HepG2 (cell line): ENCODE results near the gene ARHGAP35. TPM values are rescaled to one million over a fixed set of nuclear protein-coding genes. Genes with fewer than 3 reads are reported as not detected.

Experiments used
- AGO2 ChIP-seq: fragments of 200-400 bp; formaldehyde crosslinking; optimal IDR thresholded peaks from 2 replicates; pipeline ENCODE3; 2017; ENCODE audit warnings: mild to moderate bottlenecking, low read depth, low read length, moderate library complexity
- ARID2 ChIP-seq: sonication (generic); formaldehyde crosslinking; IDR thresholded peaks from 2 replicates; pipeline ENCODE4 v1.8.1; 2022; ENCODE audit warnings: mild to moderate bottlenecking, missing genetic modification reagents, borderline replicate concordance
- ARNTL ChIP-seq: sonication (generic); formaldehyde crosslinking; IDR thresholded peaks from 2 replicates; pipeline ENCODE4 v1.4.0; 2020; ENCODE audit warnings: mild to moderate bottlenecking, missing genetic modification reagents
- BCL6 ChIP-seq: IDR thresholded peaks from 2 replicates; pipeline ENCODE4 v1.6.1; 2016; ENCODE audit warnings: missing genetic modification reagents, missing compliant biosample characterization
- BORCS8-MEF2B ChIP-seq: sonication (generic); formaldehyde crosslinking; IDR thresholded peaks from 2 replicates; pipeline ENCODE4 v1.8.0; 2022; ENCODE audit warnings: mild to moderate bottlenecking, missing genetic modification reagents
- CHD4 ChIP-seq: fragments of 200-600 bp; sonication (generic); IDR thresholded peaks from 2 replicates; pipeline ENCODE4 v1.7.0; 2017; ENCODE audit warnings: mild to moderate bottlenecking, low read length, borderline replicate concordance
- CREB3 ChIP-seq: sonication (generic); formaldehyde crosslinking; IDR thresholded peaks from 2 replicates; pipeline ENCODE4 v1.5.0; 2020; ENCODE audit warnings: missing genetic modification reagents
- HNF4A ChIP-seq: sonication (generic); formaldehyde crosslinking; IDR thresholded peaks from 2 replicates; pipeline ENCODE4 v1.4.0; 2020; ENCODE audit warnings: missing genetic modification reagents
- POGZ ChIP-seq: sonication (generic); formaldehyde crosslinking; IDR thresholded peaks from 2 replicates; pipeline ENCODE4 v1.4.0; 2020; ENCODE audit warnings: mild to moderate bottlenecking, missing genetic modification reagents
- RBM39 ChIP-seq: fragments of 200-400 bp; formaldehyde crosslinking; IDR thresholded peaks from one replicate; pipeline ENCODE4 v1.6.1; 2018; ENCODE audit warnings: antibody characterized with exemption, mild to moderate bottlenecking, low read depth, low read length; ENCODE audit not compliant: poor library complexity, severe bottlenecking
- SIX1 ChIP-seq: sonication (generic); formaldehyde crosslinking; IDR thresholded peaks from 2 replicates; pipeline ENCODE4 v1.4.0; 2020; ENCODE audit warnings: missing genetic modification reagents, borderline replicate concordance
- ZFP41 ChIP-seq: sonication (generic); formaldehyde crosslinking; IDR thresholded peaks from 2 replicates; pipeline ENCODE4 v1.4.0; 2020; ENCODE audit warnings: mild to moderate bottlenecking, missing genetic modification reagents, borderline replicate concordance
- ZKSCAN5 ChIP-seq: sonication (generic); formaldehyde crosslinking; IDR thresholded peaks from 2 replicates; pipeline ENCODE4 v1.5.1; 2020; ENCODE audit warnings: mild to moderate bottlenecking, missing genetic modification reagents
- ZNF136 ChIP-seq: sonication (generic); formaldehyde crosslinking; IDR thresholded peaks from 2 replicates; pipeline ENCODE4 v1.8.1; 2022; ENCODE audit warnings: low read depth, mild to moderate bottlenecking, moderate library complexity, missing genetic modification reagents
- ZNF138 ChIP-seq: sonication (generic); formaldehyde crosslinking; IDR thresholded peaks from 2 replicates; pipeline ENCODE4 v1.5.0; 2020; ENCODE audit warnings: mild to moderate bottlenecking, low read depth, missing genetic modification reagents
- ZNF230 ChIP-seq: sonication (generic); formaldehyde crosslinking; IDR thresholded peaks from 2 replicates; pipeline ENCODE4 v1.4.0; 2020; ENCODE audit warnings: mild to moderate bottlenecking, missing genetic modification reagents
- ZNF333 ChIP-seq: sonication (generic); formaldehyde crosslinking; IDR thresholded peaks from 2 replicates; pipeline ENCODE4 v1.4.0; 2020; ENCODE audit warnings: mild to moderate bottlenecking, missing genetic modification reagents, borderline replicate concordance
- ZNF34 ChIP-seq: sonication (generic); formaldehyde crosslinking; IDR thresholded peaks from 2 replicates; pipeline ENCODE4 v1.4.0; 2020; ENCODE audit warnings: mild to moderate bottlenecking, missing genetic modification reagents, borderline replicate concordance
- ZNF430 ChIP-seq: sonication (generic); formaldehyde crosslinking; IDR thresholded peaks from 2 replicates; pipeline ENCODE4 v1.9.0; 2021; ENCODE audit warnings: mild to moderate bottlenecking, missing genetic modification reagents
- ZNF552 ChIP-seq: sonication (generic); formaldehyde crosslinking; IDR thresholded peaks from 2 replicates; pipeline ENCODE4 v1.9.0; 2022; ENCODE audit warnings: missing genetic modification reagents, mild to moderate bottlenecking, borderline replicate concordance
- ZNF570 ChIP-seq: sonication (generic); formaldehyde crosslinking; IDR thresholded peaks from 2 replicates; pipeline ENCODE4 v1.4.0; 2020; ENCODE audit warnings: mild to moderate bottlenecking, missing genetic modification reagents, borderline replicate concordance
- ZSCAN5A ChIP-seq: sonication (generic); formaldehyde crosslinking; IDR thresholded peaks from 2 replicates; pipeline ENCODE4 v1.8.0; 2022; ENCODE audit warnings: mild to moderate bottlenecking, missing genetic modification reagents, borderline replicate concordance
- polyA plus RNA-seq, 8 experiments: library from polyadenylated mRNA; depleted of rRNA in 3 of 8; stranded (reverse) in 7 of 8; unstranded in 1 of 8; fragments of >200 nt; fragmentation: Illumina TruSeq in 4 of 8; extraction: Trizol in 4 of 8; gene quantifications; 2 replicates each; pipeline versions ENCODE4 v1.2.1 to v1.2.3, GENCODE V29; 2011 to 2016; ENCODE audit warnings: low read depth in 4 of 8, missing spikeins in 1 of 8, mixed read lengths in 1 of 8; ENCODE audit not compliant: insufficient read depth in 1 of 8
- total RNA-seq, 5 experiments: library from RNA; depleted of rRNA; stranded (reverse); fragments of >200 nt; fragmentation: Illumina TruSeq; extraction: Trizol; gene quantifications; 2 replicates each; pipeline ENCODE4 v1.2.3, GENCODE V29; 2016; ENCODE audit warnings: low read depth in 1 of 5
- TF ChIP-seq, protein P1 (sequence below): fragments of 450-650 bp; IDR thresholded peaks from 2 replicates; pipeline ENCODE4 v1.6.1; 2017; ENCODE audit warnings: mild to moderate bottlenecking

Gene ARHGAP35
- total and polyA plus RNA-seq, 2 of the 13 experiments (the other 11 are each of a cell fraction or from before 2014, with no cell fraction given) = 30.1 to 30.2 TPM

GRCh38 chr19:46850228-46851203 is 10.3 kb upstream of the ARHGAP35 start, which contains the start of gene AP2S1 (continued):
- TF ChIP-seq, protein P1, sequence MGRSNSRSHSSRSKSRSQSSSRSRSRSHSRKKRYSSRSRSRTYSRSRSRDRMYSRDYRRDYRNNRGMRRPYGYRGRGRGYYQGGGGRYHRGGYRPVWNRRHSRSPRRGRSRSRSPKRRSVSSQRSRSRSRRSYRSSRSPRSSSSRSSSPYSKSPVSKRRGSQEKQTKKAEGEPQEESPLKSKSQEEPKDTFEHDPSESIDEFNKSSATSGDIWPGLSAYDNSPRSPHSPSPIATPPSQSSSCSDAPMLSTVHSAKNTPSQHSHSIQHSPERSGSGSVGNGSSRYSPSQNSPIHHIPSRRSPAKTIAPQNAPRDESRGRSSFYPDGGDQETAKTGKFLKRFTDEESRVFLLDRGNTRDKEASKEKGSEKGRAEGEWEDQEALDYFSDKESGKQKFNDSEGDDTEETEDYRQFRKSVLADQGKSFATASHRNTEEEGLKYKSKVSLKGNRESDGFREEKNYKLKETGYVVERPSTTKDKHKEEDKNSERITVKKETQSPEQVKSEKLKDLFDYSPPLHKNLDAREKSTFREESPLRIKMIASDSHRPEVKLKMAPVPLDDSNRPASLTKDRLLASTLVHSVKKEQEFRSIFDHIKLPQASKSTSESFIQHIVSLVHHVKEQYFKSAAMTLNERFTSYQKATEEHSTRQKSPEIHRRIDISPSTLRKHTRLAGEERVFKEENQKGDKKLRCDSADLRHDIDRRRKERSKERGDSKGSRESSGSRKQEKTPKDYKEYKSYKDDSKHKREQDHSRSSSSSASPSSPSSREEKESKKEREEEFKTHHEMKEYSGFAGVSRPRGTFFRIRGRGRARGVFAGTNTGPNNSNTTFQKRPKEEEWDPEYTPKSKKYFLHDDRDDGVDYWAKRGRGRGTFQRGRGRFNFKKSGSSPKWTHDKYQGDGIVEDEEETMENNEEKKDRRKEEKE = no peak
- no peak for TF ChIP-seq ZFP41
- no peak for TF ChIP-seq CHD4
- TF ChIP-seq HNF4A (CRISPR knock-in tag) = peak; percentile 27; the same call in 1 of the 2 replicates
- TF ChIP-seq ZNF333 (CRISPR knock-in tag) = no peak
- TF ChIP-seq CREB3 (CRISPR knock-in tag) = no peak
- TF ChIP-seq ZNF230 (CRISPR knock-in tag) = no peak
- no peak for TF ChIP-seq ZNF138 (CRISPR knock-in tag)
- no peak for TF ChIP-seq ZNF570 (CRISPR knock-in tag)
- TF ChIP-seq BCL6 (CRISPR knock-in tag) = no peak
- peak; percentile 77; the same call in 1 of the 2 replicates for TF ChIP-seq BORCS8-MEF2B
- no peak for TF ChIP-seq ZNF34
- 0 out of 2 replicates have a peak, but pooled peaks have one; percentile 33 for TF ChIP-seq ZKSCAN5
- TF ChIP-seq ZNF430 (CRISPR knock-in tag) = peak; percentile 55; the same call in 1 of the 2 replicates
- no peak; the same call in 1 of the 2 replicates for TF ChIP-seq ARID2 (CRISPR knock-in tag)
- no peak for TF ChIP-seq ZNF552 (CRISPR knock-in tag)
- TF ChIP-seq ZNF136 (CRISPR knock-in tag) = 0 out of 2 replicates have a peak, but pooled peaks have one; percentile 70
- no peak; the same call in 1 of the 2 replicates for TF ChIP-seq SIX1 (CRISPR knock-in tag)
- peak; percentile 49 for TF ChIP-seq AGO2
- TF ChIP-seq POGZ (CRISPR knock-in tag) = peak; percentile 67; the same call in 1 of the 2 replicates
- no peak for TF ChIP-seq ZSCAN5A
- TF ChIP-seq ARNTL (CRISPR knock-in tag) = no peak
- peak; percentile 80 for TF ChIP-seq RBM39
